GM08714 (cell line): Measurements from ENCODE around the gene TMEM129.

Source experiments
- H3K4me3 ChIP-seq: fragments of 200-500 bp; sonication (Bioruptor generic); 2 replicates; pipeline ENCODE4 v1.5.1; 2014; ENCODE audit warnings: mild to moderate bottlenecking, low read length, inconsistent platforms
- ZNF274 ChIP-seq: IDR thresholded peaks from 2 replicates; pipeline ENCODE4 v1.6.1; 2012; ENCODE audit warnings: mild to moderate bottlenecking, low read depth, low read length

The TMEM129 gene

DNA sequence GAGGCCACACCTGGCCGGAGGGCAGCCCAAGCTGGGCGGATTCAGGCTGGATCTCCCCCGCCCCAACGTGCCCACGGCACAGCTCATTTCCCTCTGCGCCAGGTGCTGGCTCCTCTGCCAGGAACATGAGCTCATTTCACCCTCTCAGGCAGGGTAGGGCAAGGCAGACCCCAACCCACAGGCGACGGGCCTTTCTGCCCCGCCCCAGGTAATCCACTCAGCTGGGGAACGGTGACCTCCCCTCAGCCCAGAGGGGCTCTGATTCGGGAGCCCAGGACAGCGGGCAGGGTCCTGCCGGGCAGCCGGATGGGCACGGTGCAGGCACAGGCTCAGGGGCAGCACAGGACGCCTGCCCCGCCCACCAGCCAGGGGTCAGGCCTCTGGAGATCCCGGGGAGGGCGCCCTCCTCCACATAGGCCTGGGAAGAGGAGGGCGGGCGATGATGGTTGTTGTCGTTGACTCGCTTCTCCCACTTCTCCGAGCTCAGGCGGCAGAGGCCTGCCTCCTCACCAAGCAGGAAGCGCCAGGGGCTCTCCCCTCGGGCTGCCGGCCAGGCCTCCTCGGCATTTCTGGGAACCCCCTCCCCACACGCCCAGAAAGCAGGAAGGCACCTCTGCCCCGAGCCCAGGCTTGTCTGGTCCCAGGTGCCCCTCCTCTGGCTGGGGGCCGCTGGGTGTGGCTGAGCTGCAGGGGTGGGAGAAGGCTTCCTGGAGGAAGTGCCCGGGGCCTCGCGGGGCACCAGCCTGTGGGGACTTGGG, 31.3 kb upstream of the TMEM129 start:
- H3K4me3 ChIP-seq: no peak overlapping the region
- TF ChIP-seq ZNF274: no peak

- H3K4me3 ChIP-seq: no peak overlapping the region
- no peak for TF ChIP-seq ZNF274
Measured at GRCh38 chr4:1751919-1752283, 30.8 kb upstream of the TMEM129 start.

GRCh38 chr4:1751155-1751918, 30.2 kb upstream of the TMEM129 start:
- TF ChIP-seq ZNF274: no peak
- H3K4me3 ChIP-seq: no peak overlapping the region

GRCh38 chr4:1750381-1751154, 29.4 kb upstream of the TMEM129 start:
- TF ChIP-seq ZNF274: no peak
- no peak overlapping the region for H3K4me3 ChIP-seq

GRCh38 chr4:1749826-1750225, 28.7 kb upstream of the TMEM129 start:
- TF ChIP-seq ZNF274: no peak
- H3K4me3 ChIP-seq: no peak overlapping the region

GRCh38 chr4:1749370-1749769, 28.2 kb upstream of the TMEM129 start:
- TF ChIP-seq ZNF274: no peak
- H3K4me3 ChIP-seq: no peak overlapping the region

GRCh38 chr4:1748465-1748995, 27.4 kb upstream of the TMEM129 start:
- H3K4me3 ChIP-seq: no peak overlapping the region
- no peak for TF ChIP-seq ZNF274

DNA sequence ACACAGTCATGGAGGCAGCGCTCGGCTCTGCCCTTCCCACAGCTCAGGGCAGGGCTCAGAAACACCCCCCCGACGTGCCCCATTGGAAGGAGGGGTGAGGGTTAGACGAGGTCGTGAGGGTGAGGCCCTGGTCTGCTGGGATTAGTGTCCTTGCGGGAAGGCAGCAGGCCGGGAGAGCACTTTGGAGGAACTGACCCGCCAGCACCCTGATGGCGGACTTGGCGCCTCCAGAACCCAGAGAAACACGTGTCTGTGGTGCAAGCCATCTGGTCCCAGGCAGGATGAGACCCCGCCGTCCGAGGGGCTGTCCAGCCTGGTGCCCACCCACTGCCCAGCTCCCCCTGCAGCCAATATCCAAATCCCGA, 26.5 kb upstream of the TMEM129 start:
- H3K4me3 ChIP-seq: no peak overlapping the region
- TF ChIP-seq ZNF274: no peak

- TF ChIP-seq ZNF274: no peak
- no peak overlapping the region for H3K4me3 ChIP-seq
Measured at GRCh38 chr4:1746919-1747602, 25.9 kb upstream of the TMEM129 start.

GRCh38 chr4:1746265-1746691, 25.2 kb upstream of the TMEM129 start:
- no peak for TF ChIP-seq ZNF274
- no peak overlapping the region for H3K4me3 ChIP-seq

- TF ChIP-seq ZNF274: no peak
Measured at GRCh38 chr4:1745697-1746096, 24.6 kb upstream of the TMEM129 start.

DNA sequence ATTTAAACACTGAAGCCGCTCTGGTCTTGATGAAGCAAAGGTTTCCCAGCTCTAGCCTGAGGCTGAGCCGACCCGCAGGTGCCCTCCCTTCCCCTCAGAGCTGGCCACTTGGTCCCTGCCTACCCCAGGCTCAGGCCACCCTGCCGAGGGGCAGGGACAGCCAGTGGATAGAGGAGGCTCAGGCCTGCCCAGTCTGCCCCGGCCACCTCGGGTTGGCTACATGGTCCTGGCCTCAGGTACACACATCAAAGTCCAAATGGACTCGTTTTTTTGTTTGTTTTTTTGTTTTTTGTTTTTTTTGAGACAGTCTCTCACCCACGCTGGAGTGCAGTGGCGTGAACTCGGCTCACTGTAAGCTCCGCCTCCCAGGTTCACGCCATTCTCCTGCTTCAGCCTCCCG, 24.0 kb upstream of the TMEM129 start:
- TF ChIP-seq ZNF274: no peak
- H3K4me3 ChIP-seq: no peak overlapping the region

More at GRCh38 chr4:1745697-1746096, 24.6 kb upstream of the TMEM129 start:
- no peak overlapping the region for H3K4me3 ChIP-seq

DNA sequence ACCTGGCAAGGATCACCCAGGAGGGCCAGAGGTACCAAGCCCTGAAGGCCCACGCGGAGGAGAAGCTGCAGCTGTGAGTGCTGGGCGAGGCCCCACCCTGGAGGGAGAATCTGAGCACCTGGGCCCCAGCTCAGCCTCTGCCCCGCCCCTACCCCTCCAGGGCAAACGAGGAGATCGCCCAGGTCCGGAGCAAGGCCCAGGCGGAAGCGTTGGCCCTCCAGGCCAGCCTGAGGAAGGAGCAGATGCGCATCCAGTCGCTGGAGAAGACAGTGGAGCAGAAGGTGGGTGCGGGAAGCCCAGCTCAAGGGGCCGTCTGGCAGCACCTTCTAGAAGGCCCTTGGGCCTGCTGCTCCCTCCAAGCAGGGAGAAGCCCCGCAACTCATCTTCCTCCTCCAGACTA, 23.4 kb upstream of the TMEM129 start:
- no peak for TF ChIP-seq ZNF274
- H3K4me3 ChIP-seq: no peak overlapping the region

DNA sequence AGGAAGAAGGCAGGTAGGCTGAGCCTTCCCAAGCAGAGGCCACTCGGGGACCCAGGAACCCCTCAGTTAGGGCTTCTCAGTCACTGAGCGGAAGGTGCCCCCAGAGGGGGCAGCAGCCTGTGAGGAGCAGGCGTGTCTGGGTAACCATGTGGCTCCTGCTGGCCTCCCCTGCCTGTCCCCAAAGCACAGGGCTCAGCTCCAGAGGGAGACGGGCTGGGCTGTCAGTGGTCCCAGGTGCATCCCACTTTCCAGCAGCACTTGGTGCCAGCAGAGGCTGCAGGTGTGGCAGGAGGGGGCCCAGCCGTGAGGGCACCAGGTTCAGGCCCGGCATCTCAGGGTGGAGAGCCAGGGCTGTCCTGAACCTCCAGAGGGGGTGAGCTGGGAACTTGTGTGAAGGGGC, 22.9 kb upstream of the TMEM129 start:
- H3K4me3 ChIP-seq: no peak overlapping the region
- TF ChIP-seq ZNF274: no peak
